ENCODE data around the gene THAP4. TPM values are rescaled to one million over a fixed set of nuclear protein-coding genes. Genes with fewer than 3 reads are reported as not detected.

THAP4 gene
- total and polyA plus RNA-seq, 2 experiments from 2014 or later, result 82.0 to 101 TPM

- Histone ChIP-seq H3K4me3 (no peak overlapping the region), H3K36me3 (no peaks in the 10 kb centered on the region), H3K4me1 (ENCODE audit: low read depth) (no peaks in the 10 kb centered on the region), H3K27ac (no peak overlapping the region), H3K9me3 (ENCODE audit: low read depth) (no peaks in the 10 kb centered on the region), H3K27me3 (no peaks in the 10 kb centered on the region)
- no peak for TF ChIP-seq CTCF (IDR thresholded peaks at IDR 0.05; ENCODE audit: low read depth, low read length)
- no peak for DNase-seq (ENCODE audit: low read depth in 1 of 2, low spot score in 1 of 2)
Observed at GRCh38 chr2:241553981-241554380, 83.0 kb downstream of the THAP4 start.

GRCh38 chr2:241553512-241553830 lies 83.5 kb downstream of the THAP4 start:
- no peaks in the 10 kb centered on the region for H3K36me3 ChIP-seq

DNA sequence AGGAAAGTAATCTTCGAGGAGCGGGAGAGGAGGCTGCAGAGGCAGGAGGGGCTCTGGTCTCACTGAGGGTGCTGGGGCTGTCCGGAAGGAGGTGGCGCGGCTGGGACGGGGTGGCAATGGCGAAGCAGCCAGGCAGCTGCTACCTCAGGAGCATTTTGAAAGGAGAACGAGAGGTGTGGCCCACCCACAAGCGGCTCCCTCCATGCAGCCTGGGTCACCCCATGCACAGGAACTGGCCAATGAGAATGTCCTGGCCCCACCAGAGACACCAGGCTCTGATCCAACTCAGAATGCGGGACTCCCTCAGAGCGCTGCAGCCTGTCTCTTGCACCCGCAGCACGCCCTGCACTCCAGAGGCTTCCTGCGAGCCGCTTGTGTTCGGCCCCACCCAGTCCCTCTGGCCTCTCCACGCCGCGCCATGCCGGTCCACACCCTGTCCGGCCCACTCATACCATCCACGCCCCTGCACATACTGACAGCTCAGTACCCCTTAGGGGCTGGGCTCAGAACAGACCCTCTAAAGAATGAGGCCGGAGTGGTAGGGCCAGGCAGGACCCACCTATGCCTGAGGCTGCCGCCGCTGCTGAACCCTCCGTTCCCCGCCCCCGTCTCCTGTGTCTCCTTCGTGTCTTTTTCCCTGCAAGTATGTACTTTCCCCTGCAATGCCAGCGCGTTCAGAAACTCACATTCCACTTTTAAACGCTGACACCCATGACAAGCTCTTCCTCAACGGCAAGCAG lies 84.8 kb downstream of the THAP4 start:
- no peaks in the 10 kb centered on the region for H3K27me3 ChIP-seq
- no peaks in the 10 kb centered on the region for H3K9me3 ChIP-seq (ENCODE audit: low read depth)
- no peaks in the 10 kb centered on the region for H3K36me3 ChIP-seq
- DNase-seq (ENCODE audit: low read depth in 1 of 2, low spot score in 1 of 2), result no peak
- H3K4me1 ChIP-seq (ENCODE audit: low read depth), result no peaks in the 10 kb centered on the region
- no peak overlapping the region for H3K27ac ChIP-seq
- no peak for TF ChIP-seq CTCF (IDR thresholded peaks at IDR 0.05; ENCODE audit: low read depth, low read length)
- no peak overlapping the region for H3K4me3 ChIP-seq

More at GRCh38 chr2:241553512-241553830, 83.5 kb downstream of the THAP4 start:
- Histone ChIP-seq H3K4me1 (ENCODE audit: low read depth) (no peaks in the 10 kb centered on the region), H3K27me3 (no peaks in the 10 kb centered on the region), H3K27ac (no peak overlapping the region), H3K9me3 (ENCODE audit: low read depth) (no peaks in the 10 kb centered on the region), H3K4me3 (no peak overlapping the region)
- DNase-seq (ENCODE audit: low read depth in 1 of 2, low spot score in 1 of 2), result no peak
- no peak for TF ChIP-seq CTCF (IDR thresholded peaks at IDR 0.05; ENCODE audit: low read depth, low read length)

DNA sequence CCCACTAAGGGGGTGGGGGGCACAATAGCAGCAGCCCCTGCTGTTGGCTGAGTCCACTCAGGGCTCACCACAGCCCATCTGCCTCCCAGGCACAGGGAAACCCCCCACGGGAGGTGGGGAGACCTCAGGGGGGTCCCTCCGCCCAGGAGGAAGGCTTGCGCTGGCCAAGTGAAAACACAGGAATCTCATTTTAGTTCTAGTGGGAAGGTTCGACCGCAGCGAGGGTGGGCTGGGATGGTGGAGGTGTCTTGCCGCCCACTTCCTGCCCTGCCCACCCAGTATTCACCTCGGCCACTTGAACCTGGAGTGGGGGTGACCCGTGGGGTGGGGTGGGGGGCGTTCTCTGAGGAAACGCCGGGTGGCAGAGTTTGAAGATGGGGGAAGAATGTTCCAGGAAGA lies 85.4 kb downstream of the THAP4 start:
- no peaks in the 10 kb centered on the region for H3K4me1 ChIP-seq (ENCODE audit: low read depth)
- H3K4me3 ChIP-seq, result no peak overlapping the region
- H3K36me3 ChIP-seq, result no peaks in the 10 kb centered on the region
- no peak for DNase-seq (ENCODE audit: low read depth in 1 of 2, low spot score in 1 of 2)
- no peaks in the 10 kb centered on the region for H3K9me3 ChIP-seq (ENCODE audit: low read depth)
- no peaks in the 10 kb centered on the region for H3K27me3 ChIP-seq
- no peak for TF ChIP-seq CTCF (IDR thresholded peaks at IDR 0.05; ENCODE audit: low read depth, low read length)
- no peak overlapping the region for H3K27ac ChIP-seq

GRCh38 chr2:241550616-241551580 lies 86.1 kb downstream of the THAP4 start:
- Histone ChIP-seq H3K4me3 (no peak overlapping the region), H3K27ac (no peak overlapping the region), H3K9me3 (ENCODE audit: low read depth) (no peaks in the 10 kb centered on the region), H3K36me3 (no peaks in the 10 kb centered on the region), H3K27me3 (no peaks in the 10 kb centered on the region), H3K4me1 (ENCODE audit: low read depth) (no peaks in the 10 kb centered on the region)
- no peak for TF ChIP-seq CTCF (IDR thresholded peaks at IDR 0.05; ENCODE audit: low read depth, low read length)
- DNase-seq (ENCODE audit: low read depth in 1 of 2, low spot score in 1 of 2), result no peak

Measured in cardiac muscle cell (in vitro differentiated cells and primary cell).